HT-29 (cell line): Measurements from ENCODE around the gene PTBP3. TPM values are rescaled to one million over a fixed set of nuclear protein-coding genes. Genes with fewer than 3 reads are reported as not detected.

Experiments used
- DNase-seq: peaks from one replicate; pipeline ENCODE4 v3.0.0-alpha.2; 2015; ENCODE audit warnings: low spot score
- total RNA-seq: library from RNA; depleted of rRNA; stranded (reverse); fragments of >200 nt; shearing (Covaris generic); gene quantifications from 2 replicates; pipeline ENCODE4 v1.2.3, GENCODE V29; 2014

Gene PTBP3
- total RNA-seq, 1 experiment from 2014 or later: 27.4 TPM

- no peak for DNase-seq
Observed at GRCh38 chr9:112360047-112360804, 26.8 kb upstream of the PTBP3 start.

GRCh38 chr9:112355427-112355897 lies 22.0 kb upstream of the PTBP3 start:
- no peak for DNase-seq

GRCh38 chr9:112354081-112354743 lies 20.8 kb upstream of the PTBP3 start:
- no peak for DNase-seq

GRCh38 chr9:112352209-112352608 lies 18.8 kb upstream of the PTBP3 start:
- no peak for DNase-seq

GRCh38 chr9:112351184-112351583 lies 17.8 kb upstream of the PTBP3 start:
- no peak for DNase-seq

DNA sequence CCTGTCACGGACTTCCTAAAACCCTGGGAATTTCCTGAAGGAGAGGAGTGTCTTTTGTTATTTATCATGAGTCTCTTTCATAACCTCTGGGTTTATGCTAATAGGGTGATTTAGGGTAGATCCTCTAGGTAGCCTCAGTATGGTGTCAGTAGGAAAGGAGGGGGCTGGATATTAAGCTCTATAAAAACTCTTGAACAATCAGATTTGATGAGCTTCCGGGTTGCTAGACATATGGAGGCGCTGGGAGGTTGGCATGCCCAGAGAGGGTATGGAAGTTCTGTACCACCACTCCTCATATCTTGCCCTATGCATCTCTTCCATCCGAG lies 15.6 kb upstream of the PTBP3 start:
- no peak for DNase-seq

DNA sequence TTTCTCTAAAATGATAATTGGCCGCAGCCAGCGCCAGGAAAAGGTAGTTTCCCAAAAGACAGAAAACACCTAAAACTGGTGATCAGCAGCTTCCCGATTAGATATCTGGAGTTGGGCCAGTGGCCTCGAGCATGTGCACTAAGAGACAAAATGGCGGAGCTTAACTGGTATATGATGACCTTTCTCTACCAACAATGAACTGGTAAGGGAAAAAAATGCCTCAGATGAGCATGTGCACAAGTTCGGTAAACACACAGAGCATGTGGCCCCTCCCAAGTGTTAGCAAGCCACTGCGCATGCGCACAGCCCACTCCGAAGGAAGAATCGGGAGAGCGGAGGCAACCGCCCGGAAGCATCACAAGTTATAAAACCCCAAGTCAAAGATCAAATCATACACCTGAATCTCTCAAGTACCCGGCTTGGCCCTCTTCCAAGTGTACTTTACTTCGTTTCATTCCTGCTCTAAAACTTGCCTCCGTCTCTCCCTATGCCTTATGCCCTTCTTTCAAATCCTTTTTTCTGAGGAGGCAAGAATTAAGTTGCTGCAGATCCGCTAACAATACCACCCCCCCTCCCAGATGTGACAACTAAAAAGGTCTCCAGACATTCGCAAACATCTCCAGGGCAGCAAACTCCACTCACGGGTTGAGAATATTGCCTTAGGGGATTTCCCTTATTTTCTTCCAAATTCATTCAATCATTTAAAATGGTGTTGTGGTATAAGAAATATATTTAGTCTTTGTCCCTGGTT lies 15.0 kb upstream of the PTBP3 start:
- DNase-seq: peak; percentile 94

GRCh38 chr9:112341730-112342129 lies 8.3 kb upstream of the PTBP3 start:
- DNase-seq: no peak

- DNase-seq: no peak
Observed at GRCh38 chr9:112339886-112340285, 6.5 kb upstream of the PTBP3 start.

- DNase-seq: peak; percentile 53
Observed at GRCh38 chr9:112338561-112338960, 5.1 kb upstream of the PTBP3 start.

- DNase-seq: peak; percentile 44
Observed at GRCh38 chr9:112337547-112337946, 4.1 kb upstream of the PTBP3 start.

- DNase-seq: peak; percentile 56
Observed at GRCh38 chr9:112334432-112334841, 1.0 kb upstream of the PTBP3 start.

DNA sequence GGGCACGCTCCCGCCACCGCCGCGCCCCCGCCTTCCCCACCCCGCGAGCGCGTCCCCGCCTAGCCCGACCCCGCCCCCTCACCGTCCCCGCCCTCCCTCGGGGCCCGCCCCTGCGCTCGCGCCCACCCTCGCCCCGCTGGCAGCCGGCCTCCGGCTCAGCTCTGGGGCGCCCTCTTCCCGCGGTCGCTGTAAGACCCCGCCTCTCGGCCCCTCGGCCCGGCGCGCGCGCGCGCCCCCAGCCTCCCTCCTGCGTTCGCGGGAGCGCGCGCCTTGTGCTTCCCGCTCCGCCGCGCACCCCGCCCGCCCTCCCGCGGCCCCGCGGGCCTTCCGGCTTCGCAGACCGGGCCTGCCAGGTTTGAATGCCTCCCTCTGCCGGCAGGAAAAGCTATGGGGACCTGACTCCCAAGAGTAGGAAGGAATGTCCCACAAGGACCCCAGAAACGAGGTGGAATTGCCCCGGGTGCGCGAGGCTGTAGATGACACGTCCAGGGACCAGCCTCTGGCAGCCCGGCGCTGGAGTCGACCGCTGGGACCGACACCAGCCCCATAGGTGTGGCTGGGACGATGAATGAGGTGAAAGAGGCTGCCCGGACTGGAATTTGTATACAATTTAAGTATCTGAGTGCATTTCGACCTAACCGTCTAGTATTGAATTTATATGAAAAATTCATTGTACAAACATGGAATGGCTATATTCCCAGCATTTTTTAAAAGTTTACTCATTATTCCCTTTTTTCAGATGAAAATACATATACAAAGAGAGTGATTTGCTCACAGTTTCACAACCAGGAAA lies 416 bp upstream of the PTBP3 start:
- peak; percentile 96 for DNase-seq

- no peak for DNase-seq
Observed at GRCh38 chr9:112332674-112332976, 794 bp downstream of the PTBP3 start.

DNA sequence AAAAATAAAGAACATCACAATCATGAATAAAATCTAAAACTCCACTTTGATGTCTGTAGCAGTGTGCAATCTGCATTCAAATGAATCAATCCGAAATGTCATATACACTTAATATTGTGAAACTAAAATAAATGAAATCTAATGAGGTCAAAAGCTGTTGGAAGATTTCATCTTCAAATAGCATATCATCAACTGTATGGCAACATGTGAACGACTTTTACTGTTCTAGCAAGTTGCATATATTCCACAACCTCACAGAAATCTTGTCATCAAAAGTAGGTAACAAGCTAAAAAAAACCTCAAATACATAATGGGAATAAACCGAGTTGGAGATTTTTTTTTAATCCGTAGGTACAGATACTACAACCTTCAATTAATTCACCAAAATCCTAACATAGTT lies 1.2 kb downstream of the PTBP3 start:
- DNase-seq: peak; percentile 55

DNA sequence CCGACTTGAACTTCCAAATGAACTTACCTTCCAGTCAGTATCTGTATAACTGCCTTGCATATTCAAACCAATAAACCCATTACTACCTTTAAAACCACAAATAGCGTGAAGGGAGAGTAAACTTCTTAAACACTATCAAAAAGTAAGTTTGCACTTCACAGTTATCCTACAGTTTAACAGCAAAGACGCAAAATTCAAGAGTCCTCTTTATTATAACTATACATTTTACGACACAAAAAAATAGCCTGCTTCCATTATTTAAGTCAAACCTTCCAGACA lies 1.8 kb downstream of the PTBP3 start:
- DNase-seq: no peak

DNA sequence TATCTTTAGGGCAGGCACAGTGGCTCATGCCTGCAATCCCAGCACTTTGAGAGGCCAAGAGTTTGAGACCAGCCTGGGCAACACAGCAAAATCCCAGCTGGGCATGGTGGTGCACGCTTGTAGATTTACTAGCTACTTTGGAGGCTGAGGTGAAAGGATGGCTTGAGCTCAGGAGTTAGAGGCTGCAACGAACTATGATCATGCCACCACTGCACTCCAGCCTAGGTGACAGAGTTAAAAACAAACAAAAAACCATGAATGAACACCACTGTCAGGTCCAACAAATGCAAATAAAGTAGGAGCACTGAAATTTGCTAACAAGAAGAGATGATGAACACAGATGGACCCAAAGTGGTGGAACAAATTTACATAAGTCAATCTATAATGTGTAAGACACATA lies 4.9 kb downstream of the PTBP3 start:
- DNase-seq: no peak

- DNase-seq: no peak
Observed at GRCh38 chr9:112327718-112328450, 5.5 kb downstream of the PTBP3 start.

- no peak for DNase-seq
Observed at GRCh38 chr9:112326194-112326593, 7.2 kb downstream of the PTBP3 start.

DNA sequence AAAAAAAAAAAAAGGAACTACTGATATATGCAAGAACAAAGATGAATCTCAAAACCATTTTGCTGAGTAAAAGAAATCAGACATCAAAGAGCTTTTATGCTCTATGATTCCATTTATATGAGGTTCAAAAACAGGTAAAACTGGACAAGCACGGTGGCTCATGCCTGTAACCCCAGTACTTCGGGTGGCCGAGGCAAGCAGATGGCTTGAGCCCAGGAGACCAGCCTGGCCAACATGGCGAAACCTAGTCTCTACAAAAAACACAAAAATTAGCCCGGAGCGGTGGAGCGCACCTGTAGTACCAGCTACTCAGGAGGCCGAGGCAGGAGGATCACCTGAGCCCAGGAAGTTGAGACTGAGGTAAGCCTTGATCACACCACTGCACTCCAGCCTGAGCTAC lies 7.8 kb downstream of the PTBP3 start:
- DNase-seq: no peak

DNA sequence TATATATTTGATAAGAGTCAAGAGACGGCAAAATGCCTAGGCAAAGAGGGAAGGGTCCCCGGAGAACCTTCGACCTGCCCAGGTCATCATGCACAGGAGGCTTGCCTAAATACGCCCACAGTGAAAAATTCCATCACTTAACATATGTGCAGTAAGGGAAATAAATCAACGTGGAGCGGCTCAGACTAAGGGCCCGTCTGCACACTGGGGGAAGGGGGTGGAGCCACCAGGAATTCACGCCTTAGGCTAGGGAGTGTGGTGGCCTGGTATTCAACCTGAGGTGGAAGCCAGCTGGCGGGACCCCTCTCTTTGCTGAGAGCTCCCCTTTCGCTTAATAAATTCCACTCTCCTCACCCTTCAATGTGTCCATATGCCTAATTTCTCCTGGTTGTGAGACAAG lies 8.3 kb downstream of the PTBP3 start:
- DNase-seq: no peak
